Activated CD8-positive, alpha-beta memory T cell treated with anti-CD3 and anti-CD28 coated beads, Interleukin-2, amount 50 U/mL, for 24 hours (primary cell): ENCODE data around the gene CLDN14.
A peak's percentile ranks its signal among the peaks of the same experiment; 100 is the strongest.

Source experiments
- DNase-seq: peaks from one replicate; pipeline ENCODE4 v3.0.0-alpha.2; 2020; ENCODE audit errors: extremely low read depth

The CLDN14 gene

GRCh38 chr21:36433059-36433709 is 46.7 kb downstream of the CLDN14 start:
- DNase-seq: no peak

GRCh38 chr21:36431252-36431651 is 48.7 kb downstream of the CLDN14 start:
- no peak for DNase-seq

DNA sequence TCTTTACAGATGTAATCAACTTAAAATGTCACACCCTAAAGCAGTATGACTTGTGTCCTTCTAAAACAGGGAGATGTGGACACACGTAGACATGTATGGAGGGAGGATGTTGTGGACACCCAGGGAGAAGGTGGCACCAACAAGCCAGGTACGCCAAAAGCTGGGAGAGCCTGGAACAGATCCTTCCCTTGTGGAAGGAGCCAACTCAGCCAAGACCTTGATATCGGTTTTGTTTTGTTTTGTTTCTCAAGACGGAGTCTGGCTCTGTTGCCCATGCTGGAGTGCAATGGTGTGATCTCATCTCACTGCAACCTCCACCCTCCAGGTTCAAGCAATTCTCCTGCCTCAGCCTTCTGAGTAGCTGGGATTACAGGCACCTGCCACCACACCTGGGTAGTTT is 49.1 kb downstream of the CLDN14 start:
- DNase-seq: no peak

DNA sequence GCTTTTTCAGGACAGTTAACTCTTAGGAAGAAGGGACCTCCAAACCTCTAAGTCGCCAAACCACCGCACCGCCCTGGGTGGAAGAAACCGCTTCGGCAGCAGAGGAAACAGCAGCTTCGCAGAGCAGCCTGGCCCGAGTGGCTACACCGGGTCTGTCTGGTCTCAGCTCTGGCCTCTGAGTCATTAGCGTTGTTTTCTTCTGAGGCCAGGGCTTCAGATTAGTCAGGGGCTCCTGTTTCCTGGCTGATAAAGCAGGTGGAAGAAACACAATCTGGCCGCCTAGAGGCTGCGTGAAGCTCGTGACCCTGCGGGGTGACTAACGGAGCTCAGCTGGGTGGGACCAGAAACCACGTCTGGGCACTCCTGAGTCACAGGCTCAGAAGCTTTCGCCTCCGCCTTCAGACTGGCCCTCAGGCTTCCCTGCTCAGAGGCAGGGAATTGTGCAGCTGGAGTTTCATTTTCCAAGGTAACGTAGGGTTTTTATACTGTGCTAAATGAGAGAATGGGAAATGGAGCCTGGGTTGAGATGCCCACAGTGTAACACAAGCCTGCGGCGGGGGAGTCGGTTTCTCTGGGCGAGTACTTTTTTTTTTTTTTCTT is 49.9 kb downstream of the CLDN14 start:
- peak; percentile 48 for DNase-seq

DNA sequence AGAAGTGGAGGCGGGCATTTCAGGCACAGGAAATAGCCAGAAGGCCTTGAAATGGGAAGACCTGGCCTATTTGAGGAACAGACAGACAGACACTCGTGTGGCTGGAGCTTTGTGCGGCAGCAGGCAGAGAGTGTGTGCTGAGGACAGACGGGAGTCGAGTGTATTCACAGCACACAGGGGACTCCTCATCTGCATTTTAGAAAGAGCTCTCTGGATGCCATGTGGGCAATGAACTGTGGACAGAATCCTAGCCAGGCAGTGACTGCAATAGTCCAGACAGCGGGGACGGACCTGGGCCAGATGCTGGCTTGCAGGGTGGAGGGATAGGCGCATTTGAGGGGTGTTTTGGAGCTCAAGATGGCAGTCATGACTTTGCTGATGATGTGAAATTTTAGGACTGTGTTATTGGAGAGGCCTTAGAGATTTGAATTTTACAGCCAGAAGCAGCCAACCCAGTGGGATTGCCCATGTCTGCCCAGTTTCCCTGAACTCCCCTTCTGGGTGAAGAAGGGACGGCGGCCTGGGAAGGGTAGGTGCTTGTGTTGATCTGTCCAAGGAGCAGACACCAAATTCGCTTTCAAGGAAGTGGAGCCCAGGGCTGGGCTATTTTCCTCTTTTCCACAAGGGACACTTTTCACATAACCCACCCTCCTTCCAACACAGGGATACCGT is 51.0 kb downstream of the CLDN14 start:
- DNase-seq: no peak

DNA sequence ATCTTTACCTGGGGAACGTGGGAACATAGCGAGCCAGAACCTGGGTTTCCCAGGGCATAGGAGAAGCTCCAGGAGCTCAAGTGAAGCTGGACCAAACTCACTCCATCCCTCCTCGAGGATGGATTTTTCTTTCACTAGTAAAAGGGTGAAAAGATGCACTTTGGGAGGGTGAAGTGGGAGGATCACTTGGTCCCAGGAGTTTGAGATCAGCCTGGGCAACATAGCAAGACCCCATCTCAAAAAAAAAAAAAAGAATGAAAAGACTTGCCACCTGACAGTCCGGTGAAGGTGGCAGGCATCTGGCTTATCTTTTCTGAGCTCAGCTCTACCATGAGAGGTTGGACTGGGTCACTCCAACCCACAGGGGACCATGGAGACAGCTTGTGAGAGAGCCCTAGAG is 52.4 kb downstream of the CLDN14 start:
- DNase-seq: no peak

DNA sequence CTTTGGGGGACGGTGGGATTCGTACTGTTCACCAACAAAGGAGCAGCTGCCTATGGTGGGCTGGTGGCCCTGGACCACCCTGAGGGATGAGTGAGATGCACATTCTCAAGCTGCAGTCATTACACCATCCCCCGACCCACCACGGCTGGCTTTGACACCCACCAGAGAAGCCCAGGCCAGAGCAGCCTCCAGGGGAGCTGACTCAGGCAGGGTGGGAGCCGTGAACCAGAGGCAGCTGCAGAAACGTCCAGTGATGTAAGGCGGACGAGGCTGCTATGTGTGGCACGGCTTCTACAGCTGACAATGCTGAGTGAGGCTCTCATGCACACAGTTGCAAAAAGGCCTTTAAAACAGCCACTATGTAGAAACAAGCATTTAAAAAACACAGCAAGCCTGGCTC is 54.6 kb downstream of the CLDN14 start:
- DNase-seq: no peak

GRCh38 chr21:36424592-36424991 is 55.3 kb downstream of the CLDN14 start:
- no peak for DNase-seq

DNA sequence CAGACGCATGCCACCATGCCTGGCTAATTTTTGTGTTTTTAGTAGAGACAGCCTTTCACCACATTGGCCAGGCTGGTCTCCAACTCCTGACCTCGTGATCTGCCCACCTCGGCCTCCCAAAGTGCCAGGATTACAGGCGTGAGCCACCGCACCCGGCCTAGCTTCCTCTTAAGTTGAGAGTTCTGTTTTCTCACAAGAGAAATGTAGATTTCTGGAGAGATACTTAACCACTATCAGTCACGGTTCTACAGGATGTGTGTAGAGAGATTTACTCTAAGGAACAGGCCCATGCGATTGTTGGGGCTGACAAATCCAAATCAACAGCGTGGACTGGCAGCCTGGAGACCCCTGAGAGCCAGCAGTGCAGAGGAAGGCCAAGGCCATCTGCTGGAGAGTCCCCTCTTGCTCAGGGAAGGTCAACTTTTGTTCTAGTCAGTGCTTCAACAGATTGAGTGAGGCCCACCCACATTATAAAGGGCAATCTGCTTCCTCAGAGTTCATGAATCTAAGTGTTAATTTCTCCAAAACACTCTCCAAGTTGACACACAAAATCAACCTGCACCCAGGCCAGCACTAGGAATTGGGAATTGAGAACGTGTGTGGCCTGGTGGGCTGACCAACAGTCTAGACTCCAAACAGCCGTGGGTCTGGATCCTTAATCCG is 56.0 kb downstream of the CLDN14 start:
- DNase-seq: no peak

DNA sequence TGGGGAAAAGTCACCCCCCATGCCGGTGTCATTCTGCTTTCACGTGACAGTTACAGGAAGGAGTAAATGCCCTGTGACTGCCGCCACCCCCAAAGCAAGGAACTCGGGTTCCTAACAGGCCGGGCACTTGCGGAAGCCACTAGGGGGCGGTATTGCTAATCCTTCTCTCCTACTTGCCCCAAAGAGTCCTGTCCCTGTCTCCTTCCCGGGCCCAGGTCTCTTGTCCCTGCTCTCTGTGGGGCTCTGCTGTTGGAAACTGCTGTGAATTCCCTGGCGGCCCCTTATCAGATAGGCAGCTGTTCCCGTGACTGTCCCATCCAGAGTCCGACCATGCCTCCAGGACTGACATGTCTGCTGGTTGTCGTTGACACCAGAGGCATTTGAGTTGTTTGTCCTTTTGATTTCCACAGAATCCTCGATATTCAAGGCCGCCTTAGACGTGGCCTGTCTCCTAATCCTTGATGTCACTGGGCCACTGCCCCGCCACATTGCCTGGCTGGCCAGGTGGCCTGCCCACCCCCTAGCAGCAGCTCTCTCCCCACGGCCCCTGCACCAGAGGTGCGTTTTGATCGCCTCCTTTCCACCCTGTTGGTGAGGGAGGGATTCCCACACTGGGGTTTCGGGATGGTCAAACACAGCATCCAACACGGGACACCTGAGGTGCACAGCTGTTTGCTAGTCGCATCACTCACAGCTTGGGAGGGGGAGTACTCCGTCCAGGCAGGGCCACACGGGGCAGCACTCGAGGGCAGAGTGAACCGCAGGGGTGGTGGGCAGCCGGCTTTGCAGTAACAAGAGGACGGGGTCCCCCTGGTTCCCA is 57.4 kb downstream of the CLDN14 start:
- no peak for DNase-seq

GRCh38 chr21:36420571-36421339 is 59.2 kb downstream of the CLDN14 start:
- DNase-seq: no peak

- DNase-seq: peak; percentile 12
These were observed 59.9 kb downstream of the CLDN14 start for GRCh38 chr21:36419996-36420395.

- no peak for DNase-seq
These were observed 60.7 kb downstream of the CLDN14 start for GRCh38 chr21:36419241-36419640.

DNA sequence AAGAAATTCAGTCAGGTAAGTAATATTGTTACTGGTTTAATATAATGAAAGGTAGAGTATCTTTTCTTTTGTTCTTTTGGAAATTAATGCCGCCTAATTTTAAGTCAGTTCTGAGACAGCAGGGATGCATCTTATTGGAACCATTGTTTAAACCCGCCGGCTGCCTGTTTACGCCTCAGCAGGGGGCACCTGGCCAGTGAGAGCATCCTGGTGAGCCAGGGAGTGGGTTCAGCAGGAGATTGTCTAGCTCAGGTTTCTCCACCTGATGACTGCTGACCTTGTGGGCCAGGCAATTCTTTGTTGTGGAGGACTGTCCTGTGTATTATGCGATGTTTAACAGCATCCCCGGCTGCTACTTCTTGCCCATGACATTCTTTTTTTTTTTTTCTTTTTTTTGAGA is 64.5 kb downstream of the CLDN14 start:
- DNase-seq: no peak

DNA sequence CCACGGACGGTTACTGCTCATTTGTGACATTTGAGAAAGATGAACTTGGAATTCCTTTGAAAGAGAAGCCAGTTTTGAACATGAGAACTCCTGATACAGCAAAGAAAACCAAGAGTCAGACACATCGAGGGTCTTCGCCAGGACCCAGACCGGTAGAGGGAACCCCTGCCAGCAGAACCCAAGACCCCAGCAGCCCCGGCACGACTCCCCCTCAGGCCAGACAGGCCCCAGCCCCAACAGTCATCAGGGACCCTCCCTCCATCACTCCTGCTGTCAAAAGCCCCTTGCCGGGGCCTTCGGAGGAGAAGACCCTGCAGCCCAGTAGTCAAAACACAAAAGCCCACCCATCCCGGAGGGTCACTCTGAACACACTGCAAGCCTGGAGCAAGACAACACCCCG is 67.0 kb downstream of the CLDN14 start:
- no peak for DNase-seq

DNA sequence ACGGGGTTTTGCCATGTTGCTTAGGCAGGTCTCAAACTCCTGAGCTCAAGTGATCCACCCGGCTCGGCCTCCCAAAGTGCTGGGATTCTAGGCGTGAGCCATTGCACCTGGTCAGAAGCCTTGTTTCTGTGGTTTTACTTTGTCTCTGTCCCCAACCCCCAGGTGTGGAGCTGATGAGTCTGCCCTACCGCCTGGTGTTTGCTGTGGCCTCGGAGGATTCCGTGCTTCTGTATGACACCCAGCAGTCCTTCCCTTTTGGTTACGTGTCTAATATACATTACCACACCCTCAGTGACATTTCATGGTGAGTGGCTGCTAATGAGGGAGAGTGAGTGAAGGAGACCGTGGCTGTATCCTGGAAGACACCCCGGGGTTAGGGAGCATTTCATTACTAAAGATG is 68.6 kb downstream of the CLDN14 start:
- no peak for DNase-seq
